Omental fat pad (tissue), 4 donors: ENCODE data around the gene MRPS17. TPM values are rescaled to one million over a fixed set of nuclear protein-coding genes. Genes with fewer than 3 reads are reported as not detected.

Experiments used
- ATAC-seq: fragments of 150-250 bp; one replicate; pipeline ENCODE4 v1.9.1; 2016; ENCODE audit warnings: mild to moderate bottlenecking, moderate library complexity; ENCODE audit not compliant: low FRiP score
- DNase-seq: peaks from one replicate; pipeline ENCODE4 v3.0.0-alpha.2; 2019; ENCODE audit warnings: low spot score
- total RNA-seq, 4 donors: library from RNA; depleted of rRNA; stranded (reverse); fragments of >200 nt; gene quantifications; one replicate each; pipeline ENCODE4 v1.1.0, GENCODE V29; 2016
- TF ChIP-seq, protein P1 (sequence below), 3 donors: fragments of 450-650 bp; IDR thresholded peaks; one replicate each; pipeline ENCODE4 v1.5.1; 2016 to 2017; ENCODE audit warnings: antibody characterized with exemption in 3 of 3, mild to moderate bottlenecking in 3 of 3, moderate library complexity in 2 of 3

The MRPS17 gene
- 10 to 100 TPM in 2 of 4 donors, 1 to 10 TPM in 2; 8.7 to 10.9 (median 10.1) TPM for total RNA-seq

DNA sequence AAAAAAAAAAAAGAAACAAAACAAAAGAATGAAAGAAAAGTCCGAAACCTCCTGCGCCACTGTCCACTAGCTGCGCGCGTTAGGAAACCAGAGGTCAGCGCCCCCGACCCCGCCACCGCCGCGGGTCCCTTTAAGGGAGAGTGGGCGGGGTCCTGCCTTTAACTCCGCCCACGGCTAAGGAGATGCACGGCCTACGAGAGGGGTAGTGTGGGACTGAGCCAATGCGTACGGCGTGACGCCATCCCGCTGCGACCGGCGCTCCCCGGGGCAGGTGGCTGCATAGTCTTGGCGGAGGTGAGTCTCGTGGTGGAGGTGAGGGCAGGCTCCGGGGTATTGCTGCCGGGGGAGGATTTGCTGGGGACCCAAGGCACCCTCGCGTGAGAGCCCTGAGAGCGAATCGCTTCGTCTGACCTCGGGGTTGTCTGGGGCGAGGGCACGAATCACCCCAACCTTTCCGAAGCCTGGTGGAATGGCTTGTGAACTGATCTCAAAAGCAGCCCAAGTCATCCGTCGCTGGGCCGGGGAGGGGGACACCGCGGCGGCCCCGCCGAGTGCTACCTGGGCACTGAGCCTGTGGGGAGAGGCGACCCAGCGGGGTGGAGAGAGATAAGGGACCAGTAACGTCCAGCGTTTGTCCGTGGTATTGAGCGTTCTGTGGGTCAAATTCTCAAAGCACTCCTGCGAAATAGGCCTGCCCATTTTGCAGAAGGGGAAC lies at the start of gene MRPS17:
MRPS17 (plus strand) TSS at position 241 of the 715 bp plus-strand sequence. CDS start 1,319 bp downstream, outside the sequence.
- TF ChIP-seq, protein P1, sequence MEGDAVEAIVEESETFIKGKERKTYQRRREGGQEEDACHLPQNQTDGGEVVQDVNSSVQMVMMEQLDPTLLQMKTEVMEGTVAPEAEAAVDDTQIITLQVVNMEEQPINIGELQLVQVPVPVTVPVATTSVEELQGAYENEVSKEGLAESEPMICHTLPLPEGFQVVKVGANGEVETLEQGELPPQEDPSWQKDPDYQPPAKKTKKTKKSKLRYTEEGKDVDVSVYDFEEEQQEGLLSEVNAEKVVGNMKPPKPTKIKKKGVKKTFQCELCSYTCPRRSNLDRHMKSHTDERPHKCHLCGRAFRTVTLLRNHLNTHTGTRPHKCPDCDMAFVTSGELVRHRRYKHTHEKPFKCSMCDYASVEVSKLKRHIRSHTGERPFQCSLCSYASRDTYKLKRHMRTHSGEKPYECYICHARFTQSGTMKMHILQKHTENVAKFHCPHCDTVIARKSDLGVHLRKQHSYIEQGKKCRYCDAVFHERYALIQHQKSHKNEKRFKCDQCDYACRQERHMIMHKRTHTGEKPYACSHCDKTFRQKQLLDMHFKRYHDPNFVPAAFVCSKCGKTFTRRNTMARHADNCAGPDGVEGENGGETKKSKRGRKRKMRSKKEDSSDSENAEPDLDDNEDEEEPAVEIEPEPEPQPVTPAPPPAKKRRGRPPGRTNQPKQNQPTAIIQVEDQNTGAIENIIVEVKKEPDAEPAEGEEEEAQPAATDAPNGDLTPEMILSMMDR (IDR thresholded peaks at IDR 0.05): no peak
- DNase-seq: peak; percentile 80
- peak; percentile 100 for ATAC-seq

DNA sequence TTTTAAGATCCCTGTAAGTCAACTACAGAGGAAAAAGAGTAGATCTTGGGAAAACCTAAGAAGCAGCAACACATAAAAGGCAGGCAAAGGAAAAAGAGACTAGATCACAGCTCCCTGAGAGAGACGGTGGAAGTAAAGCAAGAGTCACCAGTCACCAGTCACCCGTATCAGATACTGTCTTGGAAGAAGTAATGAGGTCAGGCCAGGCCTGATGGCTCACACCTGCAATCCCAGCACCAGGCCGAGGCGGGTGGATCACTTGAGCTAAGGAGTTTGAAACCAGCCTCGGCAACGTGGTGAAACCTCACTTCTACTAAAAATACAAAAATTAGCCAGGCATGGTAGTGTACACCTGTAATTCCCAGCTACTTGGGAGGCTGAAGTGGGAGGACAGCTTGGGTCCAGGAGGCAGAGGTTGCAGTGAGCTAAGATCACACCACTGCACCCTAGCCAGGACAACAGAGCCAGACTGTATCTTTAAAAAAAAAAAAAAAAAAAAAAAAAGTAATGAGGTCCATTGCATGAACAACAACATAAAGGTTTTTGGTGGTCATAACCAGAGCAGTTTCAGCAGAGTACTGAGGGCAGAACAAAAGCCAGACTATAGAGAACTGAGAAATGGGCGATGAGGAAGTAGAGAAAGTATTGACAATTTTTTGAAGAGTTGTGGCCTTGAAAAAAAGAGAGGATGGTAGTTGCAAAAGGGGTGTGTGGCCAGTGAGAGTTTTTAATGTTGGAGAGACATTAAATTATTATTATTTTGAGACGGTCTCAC lies 47.5 kb upstream of the MRPS17 start:
- TF ChIP-seq, protein P1 (IDR thresholded peaks at IDR 0.05): no peak
- ATAC-seq: no peak
- DNase-seq: no peak

DNA sequence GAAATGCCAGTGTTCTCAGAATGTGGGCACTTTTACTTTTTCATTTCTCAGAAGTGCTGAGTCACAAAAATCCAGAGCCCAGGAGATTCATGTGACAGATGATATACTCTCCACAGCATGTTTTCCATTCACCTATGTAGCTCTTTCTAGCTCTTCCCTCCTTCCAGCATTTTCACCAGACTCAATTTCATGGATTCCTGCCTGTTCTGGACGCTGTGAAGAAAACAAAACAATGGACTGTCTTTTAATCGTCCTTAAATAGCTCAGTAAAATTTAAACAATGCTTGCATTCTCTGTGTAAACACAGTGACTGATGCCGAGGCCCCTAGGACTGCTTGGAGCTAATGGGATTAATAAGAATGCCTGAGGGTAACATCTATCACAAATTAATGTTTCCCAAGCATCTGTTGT lies 38.9 kb upstream of the MRPS17 start:
- ATAC-seq: no peak
- no peak for DNase-seq
- TF ChIP-seq, protein P1 (IDR thresholded peaks at IDR 0.05): no peak

DNA sequence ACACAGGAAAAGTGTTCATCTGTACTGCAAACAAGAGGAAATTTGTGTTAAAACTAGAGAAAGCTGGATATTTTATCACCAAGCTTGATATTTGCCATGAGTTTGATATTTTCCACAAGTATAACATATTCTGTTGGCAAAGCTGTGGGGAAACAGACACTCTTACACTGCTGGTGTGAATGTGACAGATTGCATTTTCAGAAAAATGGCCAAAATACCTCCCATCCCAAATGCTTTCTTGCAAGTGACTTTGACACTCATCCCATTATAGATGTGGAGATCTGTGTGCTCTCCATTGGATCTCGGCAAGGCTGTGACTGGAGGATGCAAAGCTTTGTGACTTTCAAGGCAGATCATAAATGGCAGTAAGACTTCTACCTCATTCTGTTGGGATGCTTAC lies 33.9 kb upstream of the MRPS17 start:
- no peak for DNase-seq
- no peak for ATAC-seq
- TF ChIP-seq, protein P1 (IDR thresholded peaks at IDR 0.05): no peak

DNA sequence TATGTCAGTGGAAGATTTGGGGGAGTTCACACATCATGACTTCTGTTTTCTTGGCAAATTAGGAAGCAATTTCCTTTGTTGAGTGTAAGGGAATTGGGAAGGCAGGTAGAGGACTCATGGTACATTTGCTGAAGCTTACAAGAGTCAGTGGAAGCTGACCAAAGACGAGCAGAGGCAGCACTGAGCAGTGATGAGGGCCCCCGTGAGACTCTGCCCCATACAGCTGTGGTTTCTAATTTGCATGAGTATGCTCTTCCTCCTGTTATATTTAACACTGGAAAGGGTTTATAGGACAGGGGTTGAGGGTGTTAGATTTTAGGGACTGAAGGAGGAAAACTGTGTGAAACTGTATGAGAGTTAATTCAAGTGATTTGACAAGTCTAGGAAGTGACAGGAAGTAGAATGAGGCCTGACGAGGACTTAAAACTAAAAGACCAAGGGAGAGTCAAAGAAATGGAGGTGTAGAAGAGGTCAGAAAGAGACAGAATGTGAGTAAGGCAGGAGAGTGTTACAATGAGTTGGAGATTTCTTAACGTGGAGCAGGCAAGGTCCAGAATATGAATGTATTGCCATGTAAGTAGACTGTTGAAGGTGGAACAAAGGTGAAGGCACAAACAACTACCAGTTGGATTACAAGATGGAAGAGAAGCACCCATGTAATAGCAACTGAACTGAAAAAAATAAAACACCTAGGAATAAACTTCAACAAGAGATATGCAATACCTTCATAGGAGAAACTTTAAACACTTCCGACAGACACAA lies 23.5 kb upstream of the MRPS17 start:
- no peak for ATAC-seq
- TF ChIP-seq, protein P1 (IDR thresholded peaks at IDR 0.05): no peak
- DNase-seq: no peak

DNA sequence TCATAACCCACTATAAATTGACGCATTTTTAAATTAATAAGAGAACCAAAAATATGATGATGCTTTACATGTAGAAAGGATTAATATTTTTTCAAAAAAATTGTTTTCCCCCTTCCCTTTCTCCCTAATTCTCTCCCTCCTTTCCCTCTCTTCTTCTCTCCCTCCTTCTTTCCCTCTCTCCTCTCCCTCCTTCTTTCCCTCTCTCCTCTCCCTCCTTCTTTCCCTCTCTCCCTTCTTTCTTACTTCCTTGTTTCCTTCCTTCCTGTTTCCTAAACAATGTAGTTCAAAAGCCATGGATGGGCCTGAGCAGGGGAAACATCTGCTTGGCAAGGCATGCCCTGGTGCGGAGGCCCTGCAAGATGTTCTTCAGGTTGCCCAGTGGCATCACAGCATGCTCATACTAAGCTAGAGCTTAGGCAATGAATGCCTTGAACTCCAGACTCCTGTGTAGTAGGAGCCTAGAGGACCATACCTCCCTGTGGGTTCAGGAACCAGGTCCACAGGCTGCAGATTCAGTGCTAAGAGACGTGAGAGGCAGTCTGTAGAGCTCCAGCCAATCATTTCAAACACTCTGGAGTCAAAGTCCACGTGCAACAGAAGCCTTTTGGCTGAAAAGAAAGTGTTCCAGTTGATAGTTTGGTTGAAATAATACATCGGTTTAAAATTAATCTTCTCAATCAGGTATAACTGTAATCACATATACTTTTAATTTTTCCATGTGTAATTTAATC lies 20.1 kb upstream of the MRPS17 start:
- ATAC-seq (no peak), DNase-seq (no peak)
- TF ChIP-seq, protein P1 (IDR thresholded peaks at IDR 0.05): no peak
